ENCODE results near the gene PPP1R1B.

DNA sequence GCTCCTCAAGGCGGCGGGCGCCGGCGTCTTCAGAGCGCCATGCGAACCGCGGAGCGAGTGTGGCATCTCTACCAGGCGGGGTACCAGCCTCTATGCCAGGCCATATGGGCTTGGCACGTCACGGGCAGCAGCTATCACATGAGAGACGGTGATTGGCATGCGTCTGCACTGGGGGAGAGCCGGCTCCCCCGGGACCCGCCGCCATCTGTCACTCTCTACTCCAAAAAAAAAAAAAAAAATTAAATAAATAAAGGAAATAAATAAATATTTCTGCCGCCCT is 19.0 kb upstream of the PPP1R1B start, which contains the start of gene NEUROD2:
- TF ChIP-seq, protein P1, sequence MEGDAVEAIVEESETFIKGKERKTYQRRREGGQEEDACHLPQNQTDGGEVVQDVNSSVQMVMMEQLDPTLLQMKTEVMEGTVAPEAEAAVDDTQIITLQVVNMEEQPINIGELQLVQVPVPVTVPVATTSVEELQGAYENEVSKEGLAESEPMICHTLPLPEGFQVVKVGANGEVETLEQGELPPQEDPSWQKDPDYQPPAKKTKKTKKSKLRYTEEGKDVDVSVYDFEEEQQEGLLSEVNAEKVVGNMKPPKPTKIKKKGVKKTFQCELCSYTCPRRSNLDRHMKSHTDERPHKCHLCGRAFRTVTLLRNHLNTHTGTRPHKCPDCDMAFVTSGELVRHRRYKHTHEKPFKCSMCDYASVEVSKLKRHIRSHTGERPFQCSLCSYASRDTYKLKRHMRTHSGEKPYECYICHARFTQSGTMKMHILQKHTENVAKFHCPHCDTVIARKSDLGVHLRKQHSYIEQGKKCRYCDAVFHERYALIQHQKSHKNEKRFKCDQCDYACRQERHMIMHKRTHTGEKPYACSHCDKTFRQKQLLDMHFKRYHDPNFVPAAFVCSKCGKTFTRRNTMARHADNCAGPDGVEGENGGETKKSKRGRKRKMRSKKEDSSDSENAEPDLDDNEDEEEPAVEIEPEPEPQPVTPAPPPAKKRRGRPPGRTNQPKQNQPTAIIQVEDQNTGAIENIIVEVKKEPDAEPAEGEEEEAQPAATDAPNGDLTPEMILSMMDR (conservative IDR thresholded peaks at IDR 0.05; ENCODE audit: low read length): no peak
- no peak for TF ChIP-seq EZH2phosphoT487 (IDR thresholded peaks at IDR 0.05; ENCODE audit: borderline replicate concordance)

Measured in Loucy (cell line).